ENCODE results near the gene SLC25A42. TPM values are rescaled to one million over a fixed set of nuclear protein-coding genes. Genes with fewer than 3 reads are reported as not detected.
A peak's percentile ranks its signal among the peaks of the same experiment; 100 is the strongest.

The SLC25A42 gene
- total RNA-seq (2016; rRNA removed; fragmentation: Illumina TruSeq; extraction: Trizol) = 13.5 and 18.3 TPM in 2 replicates
- total RNA-seq (2016; cell fraction: cytosol; rRNA removed; fragmentation: Illumina TruSeq; extraction: Trizol; ENCODE audit: low read depth) = 7.8 and 11.9 TPM in 2 replicates
- total RNA-seq (2016; cell fraction: insoluble cytoplasmic fraction; rRNA removed; fragmentation: Illumina TruSeq; extraction: Trizol) = 11.8 and 19.3 TPM in 2 replicates
- total RNA-seq (2016; cell fraction: membrane; rRNA removed; fragmentation: Illumina TruSeq; extraction: Trizol) = 17.0 and 18.4 TPM in 2 replicates
- 11.9 and 13.2 TPM in 2 replicates for total RNA-seq (2016; cell fraction: nucleus; rRNA removed; fragmentation: Illumina TruSeq; extraction: Trizol)
- 12.8 and 13.0 TPM in 2 replicates for polyA plus RNA-seq (2011; rRNA removed)
- 9.1 and 13.2 TPM in 2 replicates for polyA plus RNA-seq (2011; cell fraction: cytosol; rRNA removed)
- 30.2 and 33.7 TPM in 2 replicates for polyA plus RNA-seq (2011; cell fraction: nucleus; rRNA removed)
- polyA plus RNA-seq (2012) = 8.4 and 11.8 TPM in 2 replicates
- polyA plus RNA-seq (2016; cell fraction: cytosol; fragmentation: Illumina TruSeq; extraction: Trizol; ENCODE audit: low read depth) = 6.8 and 7.9 TPM in 2 replicates
- polyA plus RNA-seq (2016; cell fraction: insoluble cytoplasmic fraction; fragmentation: Illumina TruSeq; extraction: Trizol; ENCODE audit: low read depth) = 13.4 and 18.3 TPM in 2 replicates
- polyA plus RNA-seq (2016; cell fraction: membrane; fragmentation: Illumina TruSeq; extraction: Trizol; ENCODE audit: low read depth) = 10.4 and 12.8 TPM in 2 replicates
- polyA plus RNA-seq (2016; cell fraction: nucleus; fragmentation: Illumina TruSeq; extraction: Trizol; ENCODE audit: insufficient read depth, low read depth) = 30.3 and 30.4 TPM in 2 replicates
- polyA minus RNA-seq (2011; rRNA and poly(A)+ RNA removed; ENCODE audit: low replicate concordance) = 2.5 and 24.9 TPM in 2 replicates
- 5.7 and 5.9 TPM in 2 replicates for polyA minus RNA-seq (2011; cell fraction: cytosol; rRNA and poly(A)+ RNA removed)
- 7.7 and 8.0 TPM in 2 replicates for polyA minus RNA-seq (2011; cell fraction: nucleus; rRNA and poly(A)+ RNA removed)
- percentile 58 among the genes with signal in this experiment for Bru-seq, nascent RNA
- percentile 61 among the genes with signal in this experiment for BruChase-seq, experiment 1, labeled RNA remaining after a 6-hour chase
- percentile 68 among the genes with signal in this experiment for BruChase-seq, experiment 2, labeled RNA remaining after a 2-hour chase
- long read RNA-seq, experiment 1, partial matches to known transcripts = 4 of 7 reads
- long read RNA-seq, experiment 1, other reads (novel, unspliced or antisense) = 3 of 7 reads
- long read RNA-seq, experiment 2, partial matches to known transcripts = 3 of 27 reads
- long read RNA-seq, experiment 2, other reads (novel, unspliced or antisense) = 24 of 27 reads

DNA sequence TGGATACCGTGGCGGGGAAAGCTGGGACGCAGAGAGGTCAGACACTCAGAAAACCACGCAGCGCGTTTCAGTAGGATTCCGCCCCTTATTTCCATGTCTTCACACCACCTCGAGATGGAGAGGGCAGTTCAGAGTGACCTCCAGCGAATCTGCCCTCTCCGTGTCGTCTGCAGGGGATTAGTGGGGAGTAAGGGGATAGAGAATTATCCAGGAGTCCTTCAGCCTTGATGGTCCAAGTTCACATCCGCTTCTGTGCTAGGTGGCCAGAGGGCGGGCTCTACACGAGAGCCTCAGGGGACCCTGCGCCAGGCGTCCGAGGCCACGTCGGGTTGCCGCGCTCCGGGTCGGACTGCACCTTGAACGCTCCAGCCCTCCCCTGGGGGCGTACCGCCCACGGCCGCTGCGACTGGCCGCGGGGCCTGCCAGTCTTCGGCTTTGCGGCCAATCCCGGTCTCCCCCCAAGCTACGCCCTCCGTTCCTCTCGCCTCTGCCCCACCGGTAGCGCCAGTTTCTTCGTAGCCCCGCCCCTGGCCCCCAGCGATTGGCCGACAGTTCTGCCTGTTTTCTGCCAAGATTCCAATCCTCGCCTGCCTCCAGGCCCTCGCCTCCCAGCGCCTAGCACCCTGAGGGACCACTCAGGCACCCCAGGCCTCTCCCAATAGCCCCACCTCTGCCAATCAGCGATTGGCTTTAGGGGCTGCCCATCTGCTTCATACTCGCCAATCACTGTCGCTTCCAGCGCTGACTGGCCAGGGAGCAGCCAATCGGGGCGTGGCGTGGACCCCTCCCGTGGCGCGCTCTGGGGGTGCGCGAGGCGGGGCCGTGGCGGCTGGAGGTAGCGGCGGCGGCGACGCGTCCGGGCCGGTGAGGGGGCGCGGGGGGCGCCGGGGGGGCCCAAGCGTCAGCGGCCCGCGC, at the start of gene SLC25A42:
TSS of gene SLC25A42 (plus strand) at position 812 of the 915 bp plus-strand sequence. CDS start 32,131 bp downstream, outside the sequence.
- no peaks in the 10 kb centered on the region for H3K9me3 ChIP-seq (ENCODE audit: low read length)
- H3K9ac ChIP-seq (ENCODE audit: insufficient read depth, low read depth, low read length) = peak within 1 kb of the TSS; percentile 67
- H3K79me2 ChIP-seq (ENCODE audit: insufficient read depth, low read length) = peaks cover 10% of the 10 kb centered on the region
- H2AFZ ChIP-seq (ENCODE audit: low read length) = no peak within 1 kb of the TSS
- WGBS (ENCODE audit: low lambda C conversion rate) = 10% methylated on average over 49 of the region's 77 CpGs
- FAIRE-seq (peak; percentile 92), DNase-seq (ENCODE audit: low spot score) (peak; percentile 98), ATAC-seq (peak; percentile 95)
- H4K20me1 ChIP-seq (ENCODE audit: insufficient read depth, low read length) = no peaks in the 10 kb centered on the region
- no TSS peak for BruUV-seq (replicated peaks)
- no peaks in the 10 kb centered on the region for H3K27me3 ChIP-seq (ENCODE audit: control insufficient read depth in 1 of 2, insufficient read depth in 2 of 2, low read length in 2 of 2)
- ChIA-PET CTCF (ENCODE audit: low intra/inter-chr PET ratio, low total read pairs) (interaction anchor here (1.2 kb wide), 1 partner anchor 77 kb away, joined by 4 read pairs; no protein-coding TSS in a partner anchor), POLR2A (interaction anchor here (0.9 to 6.5 kb wide), 12 partner anchors 12 to 140 kb away, joined by 3 to 43 read pairs (median 4); partner anchors contain the start of genes BORCS8, NR2C2AP and RFXANK)
- intact Hi-C loops (cut with micrococcal nuclease; ENCODE audit: unreplicated experiment) = loop anchor here (1.0 to 5.0 kb wide), 4 partner anchors 31 to 75 kb away; partner anchors contain the start of genes ARMC6, SUGP2 and TMEM161A
- in situ Hi-C loops (cut with HindIII; ENCODE audit: extremely low pct_ligation_motif_present, low pct_unique_long_range_greater_than_20kb) = no loop called here
- H3K4me2 ChIP-seq (ENCODE audit: low read depth, low read length) = peak within 1 kb of the TSS; percentile 75
- peak within 1 kb of the TSS; percentile 65 to 89 (median 81) for H3K4me3 ChIP-seq (replicated peaks in 1 of 3; ENCODE audit: insufficient read depth in 1 of 3, low read depth in 2 of 3, low read length in 3 of 3)
- H3K27ac ChIP-seq (ENCODE audit: extremely low read length, insufficient read depth, low read length) = peak within 1 kb of the TSS; percentile 71
- peaks cover 71% of the 10 kb centered on the region for H3K4me1 ChIP-seq (ENCODE audit: insufficient read depth, low read length)
- peaks cover 0 to 2% of the 10 kb centered on the region in 2 experiments; a peak in 3 of 5 replicates for H3K36me3 ChIP-seq (replicated peaks in 1 of 2; ENCODE audit: control insufficient read depth in 1 of 2, insufficient read depth in 2 of 2, low read length in 2 of 2)
- TF ChIP-seq SCMH1 (CRISPR knock-in tag; IDR thresholded peaks at IDR 0.05; ENCODE audit: borderline replicate concordance) = no peak
- TF ChIP-seq, protein P1, sequence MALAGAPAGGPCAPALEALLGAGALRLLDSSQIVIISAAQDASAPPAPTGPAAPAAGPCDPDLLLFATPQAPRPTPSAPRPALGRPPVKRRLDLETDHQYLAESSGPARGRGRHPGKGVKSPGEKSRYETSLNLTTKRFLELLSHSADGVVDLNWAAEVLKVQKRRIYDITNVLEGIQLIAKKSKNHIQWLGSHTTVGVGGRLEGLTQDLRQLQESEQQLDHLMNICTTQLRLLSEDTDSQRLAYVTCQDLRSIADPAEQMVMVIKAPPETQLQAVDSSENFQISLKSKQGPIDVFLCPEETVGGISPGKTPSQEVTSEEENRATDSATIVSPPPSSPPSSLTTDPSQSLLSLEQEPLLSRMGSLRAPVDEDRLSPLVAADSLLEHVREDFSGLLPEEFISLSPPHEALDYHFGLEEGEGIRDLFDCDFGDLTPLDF (CRISPR knock-in tag; IDR thresholded peaks at IDR 0.05) = peak; percentile 35; the same call in 1 of the 2 replicates
- TF ChIP-seq ZMYM3 (CRISPR knock-in tag; IDR thresholded peaks at IDR 0.05) = peak; percentile 77
- TF ChIP-seq, protein P2, sequence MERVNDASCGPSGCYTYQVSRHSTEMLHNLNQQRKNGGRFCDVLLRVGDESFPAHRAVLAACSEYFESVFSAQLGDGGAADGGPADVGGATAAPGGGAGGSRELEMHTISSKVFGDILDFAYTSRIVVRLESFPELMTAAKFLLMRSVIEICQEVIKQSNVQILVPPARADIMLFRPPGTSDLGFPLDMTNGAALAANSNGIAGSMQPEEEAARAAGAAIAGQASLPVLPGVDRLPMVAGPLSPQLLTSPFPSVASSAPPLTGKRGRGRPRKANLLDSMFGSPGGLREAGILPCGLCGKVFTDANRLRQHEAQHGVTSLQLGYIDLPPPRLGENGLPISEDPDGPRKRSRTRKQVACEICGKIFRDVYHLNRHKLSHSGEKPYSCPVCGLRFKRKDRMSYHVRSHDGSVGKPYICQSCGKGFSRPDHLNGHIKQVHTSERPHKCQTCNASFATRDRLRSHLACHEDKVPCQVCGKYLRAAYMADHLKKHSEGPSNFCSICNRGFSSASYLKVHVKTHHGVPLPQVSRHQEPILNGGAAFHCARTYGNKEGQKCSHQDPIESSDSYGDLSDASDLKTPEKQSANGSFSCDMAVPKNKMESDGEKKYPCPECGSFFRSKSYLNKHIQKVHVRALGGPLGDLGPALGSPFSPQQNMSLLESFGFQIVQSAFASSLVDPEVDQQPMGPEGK (CRISPR knock-in tag; IDR thresholded peaks at IDR 0.05) = peak; percentile 97
- TF ChIP-seq SOX5 (CRISPR knock-in tag; IDR thresholded peaks at IDR 0.05; ENCODE audit: borderline replicate concordance) = peak; percentile 16; the same call in 1 of the 2 replicates
- TF ChIP-seq HES4 (CRISPR knock-in tag; IDR thresholded peaks at IDR 0.05; ENCODE audit: borderline replicate concordance) = peak; percentile 60; the same call in 1 of the 2 replicates
- TF ChIP-seq ZBTB2 (CRISPR knock-in tag; IDR thresholded peaks at IDR 0.05; ENCODE audit: low read depth) = no peak
- TF ChIP-seq ZNF441 (CRISPR knock-in tag; IDR thresholded peaks at IDR 0.05; ENCODE audit: borderline replicate concordance) = 0 out of 2 replicates have a peak, but pooled peaks have one; percentile 45
- TF ChIP-seq KDM2A (CRISPR knock-in tag; IDR thresholded peaks at IDR 0.05; ENCODE audit: borderline replicate concordance, low read depth) = peak; percentile 97
- peak; percentile 31; the same call in 1 of the 2 replicates for TF ChIP-seq FOXA3 (CRISPR knock-in tag; IDR thresholded peaks at IDR 0.05)
- TF ChIP-seq ZNF230 (CRISPR knock-in tag; IDR thresholded peaks at IDR 0.05) = 0 out of 2 replicates have a peak, but pooled peaks have one; percentile 54

All from HepG2 (cell line).